Mononuclear cell (primary cell): ENCODE measurements around the gene TEDDM1. TPM values are rescaled to one million over a fixed set of nuclear protein-coding genes. Genes with fewer than 3 reads are reported as not detected.
"Not testable (repeated sequence)": the region's sequence is repeated elsewhere in the genome, so short reads cannot be mapped to it uniquely, and the experiment has no call there.

Experiments used
- H3K27me3 ChIP-seq: 2 replicates; pipeline ENCODE4 v1.6.0; 2011; ENCODE audit warnings: low read length, control low read depth; ENCODE audit not compliant: insufficient read depth
- H3K4me1 ChIP-seq: 2 replicates; pipeline ENCODE4 v1.5.1; 2011; ENCODE audit warnings: mild to moderate bottlenecking, low read length, control low read depth; ENCODE audit not compliant: insufficient read depth
- H3K4me3 ChIP-seq: 2 replicates; pipeline ENCODE4 v1.5.1; 2011; ENCODE audit warnings: mild to moderate bottlenecking, low read length, moderate library complexity
- H3K9me3 ChIP-seq: 2 replicates; pipeline ENCODE4 v1.5.1; 2011; ENCODE audit warnings: low read depth, mild to moderate bottlenecking, control low read depth, low read length
- total RNA-seq: library from RNA; depleted of rRNA; stranded (reverse); fragments of >200 nt; gene quantifications from one replicate; pipeline ENCODE4 v1.2.3, GENCODE V29; 2012

TEDDM1 gene
- total RNA-seq, 1 donor = not detected

GRCh38 chr1:182391362-182392049 lies 9.0 kb downstream of the TEDDM1 start, which contains the start of gene GLUL:
Gene GLUL, minus strand, starts transcription at chr1:182391790. Its CDS starts 3,053 bp downstream, at chr1:182388737.
- Histone ChIP-seq H3K4me3 (peak within 1 kb of the TSS; percentile 82), H3K9me3 (no peaks in the 10 kb centered on the region), H3K4me1 (peaks cover 52% of the 10 kb centered on the region), H3K27me3 (no peaks in the 10 kb centered on the region)

GRCh38 chr1:182391028-182391361 lies 9.5 kb downstream of the TEDDM1 start:
- H3K4me1 ChIP-seq = peaks cover 51% of the 10 kb centered on the region
- H3K4me3 ChIP-seq = peak overlapping the region; percentile 82
- H3K9me3 ChIP-seq = no peaks in the 10 kb centered on the region

GRCh38 chr1:182389619-182390047 lies 10.8 kb downstream of the TEDDM1 start:
- peaks cover 45% of the 10 kb centered on the region for H3K4me1 ChIP-seq
- H3K27me3 ChIP-seq = no peaks in the 10 kb centered on the region
- H3K4me3 ChIP-seq = peak overlapping the region; percentile 82
- no peaks in the 10 kb centered on the region for H3K9me3 ChIP-seq

More at GRCh38 chr1:182391028-182391361, 9.5 kb downstream of the TEDDM1 start:
- no peaks in the 10 kb centered on the region for H3K27me3 ChIP-seq

GRCh38 chr1:182388392-182389134 lies 11.9 kb downstream of the TEDDM1 start:
- no peaks in the 10 kb centered on the region for H3K27me3 ChIP-seq
- peak overlapping the region; percentile 82 for H3K4me3 ChIP-seq
- no peaks in the 10 kb centered on the region for H3K9me3 ChIP-seq
- H3K4me1 ChIP-seq = peaks cover 34% of the 10 kb centered on the region

- H3K9me3 ChIP-seq = no peaks in the 10 kb centered on the region
Measured at GRCh38 chr1:182387566-182387965, 12.9 kb downstream of the TEDDM1 start.

GRCh38 chr1:182386980-182387379 lies 13.5 kb downstream of the TEDDM1 start:
- H3K4me1 ChIP-seq = peaks cover 18% of the 10 kb centered on the region
- no peaks in the 10 kb centered on the region for H3K9me3 ChIP-seq
- no peak overlapping the region for H3K4me3 ChIP-seq
- no peaks in the 10 kb centered on the region for H3K27me3 ChIP-seq

More at GRCh38 chr1:182387566-182387965, 12.9 kb downstream of the TEDDM1 start:
- H3K4me3 ChIP-seq = no peak overlapping the region
- no peaks in the 10 kb centered on the region for H3K27me3 ChIP-seq
- peaks cover 24% of the 10 kb centered on the region for H3K4me1 ChIP-seq

- H3K9me3 ChIP-seq = no peaks in the 10 kb centered on the region
- peaks cover 18% of the 10 kb centered on the region for H3K4me1 ChIP-seq
- no peak overlapping the region for H3K4me3 ChIP-seq
- no peaks in the 10 kb centered on the region for H3K27me3 ChIP-seq
Measured at GRCh38 chr1:182385885-182386853, 14.3 kb downstream of the TEDDM1 start.

GRCh38 chr1:182384387-182384960 lies 16.0 kb downstream of the TEDDM1 start:
- peaks cover 19% of the 10 kb centered on the region for H3K4me1 ChIP-seq
- no peaks in the 10 kb centered on the region for H3K9me3 ChIP-seq
- no peak overlapping the region for H3K4me3 ChIP-seq
- H3K27me3 ChIP-seq = no peaks in the 10 kb centered on the region

- Histone ChIP-seq H3K9me3 (no peaks in the 10 kb centered on the region), H3K27me3 (no peaks in the 10 kb centered on the region), H3K4me1 (peaks cover 15% of the 10 kb centered on the region), H3K4me3 (no peak overlapping the region)
Measured at GRCh38 chr1:182383934-182384333, 16.5 kb downstream of the TEDDM1 start.

GRCh38 chr1:182383037-182383661 lies 17.3 kb downstream of the TEDDM1 start:
- H3K4me3 ChIP-seq = no peak overlapping the region
- H3K27me3 ChIP-seq = no peaks in the 10 kb centered on the region
- H3K4me1 ChIP-seq = peaks cover 9% of the 10 kb centered on the region
- no peaks in the 10 kb centered on the region for H3K9me3 ChIP-seq

GRCh38 chr1:182381962-182382819 lies 18.3 kb downstream of the TEDDM1 start:
- Histone ChIP-seq H3K4me3 (no peak overlapping the region), H3K4me1 (peaks cover 9% of the 10 kb centered on the region), H3K9me3 (no peaks in the 10 kb centered on the region), H3K27me3 (no peaks in the 10 kb centered on the region)

- Histone ChIP-seq H3K4me1 (peaks cover 9% of the 10 kb centered on the region), H3K27me3 (no peaks in the 10 kb centered on the region), H3K9me3 (no peaks in the 10 kb centered on the region), H3K4me3 (no peak overlapping the region)
Measured at GRCh38 chr1:182380199-182380598, 20.3 kb downstream of the TEDDM1 start.

- H3K27me3 ChIP-seq, H3K9me3 ChIP-seq, H3K4me3 ChIP-seq, H3K4me1 ChIP-seq: not testable (repeated sequence)
Measured at GRCh38 chr1:182379781-182380180, 20.7 kb downstream of the TEDDM1 start.
